ENCODE measurements around the gene PAQR8. TPM values are rescaled to one million over a fixed set of nuclear protein-coding genes. Genes with fewer than 3 reads are reported as not detected.

PAQR8 gene
- total and polyA plus RNA-seq, 2 donors (not counting 1 experiment from before 2014, with no cell fraction given) = 2.3 to 8.5 TPM

- ChIA-PET POLR2A (no interaction called here), CTCF (interaction anchor here (1.0 to 1.9 kb wide), 2 partner anchors 152 to 228 kb away, joined by 6 to 7 read pairs; partner anchors contain the start of gene TRAM2)
- H3K27me3 ChIP-seq (replicated peaks in 1 of 4; ENCODE audit: control extremely low read depth in 1 of 4, control insufficient read depth in 3 of 4, insufficient read depth in 4 of 4, low read length in 3 of 4) = no peaks in the 10 kb centered on the region
- intact Hi-C loops (cut with micrococcal nuclease) = loop anchor here (5.0 kb wide), 1 partner anchor 117 kb away; no protein-coding TSS in a partner anchor
- H2AFZ ChIP-seq (ENCODE audit: insufficient read depth, low read depth, low read length, poor library complexity, severe bottlenecking) = no peak overlapping the region
- no peak overlapping the region for H3K4me2 ChIP-seq (replicated peaks; ENCODE audit: low read depth, low read length, poor library complexity, severe bottlenecking)
- DNase-seq = no peak
- no peak overlapping the region for H3K4me3 ChIP-seq (ENCODE audit: control extremely low read depth in 1 of 5, extremely low read depth in 1 of 5, insufficient read depth in 1 of 5, low read depth in 2 of 5, low read length in 4 of 5)
- no peaks in the 10 kb centered on the region for H3K27me3 Mint-ChIP-seq
- TF ChIP-seq CTCF (IDR thresholded peaks at IDR 0.05) (no peak), EZH2 (IDR thresholded peaks at IDR 0.05; ENCODE audit: borderline replicate concordance, insufficient read depth, low read depth, low read length, poor library complexity, severe bottlenecking) (no peak)
- ATAC-seq (ENCODE audit: low read depth) = no peak
- H3K4me1 ChIP-seq (ENCODE audit: control insufficient read depth in 2 of 2, insufficient read depth in 2 of 2, low read length in 2 of 2) = peaks cover 11% of the 10 kb centered on the region in 2 donors
- no peak overlapping the region for H3K27ac Mint-ChIP-seq
- H3K4me3 Mint-ChIP-seq = no peak overlapping the region
- no peak overlapping the region for H3K27ac ChIP-seq (ENCODE audit: low read length in 2 of 2)
- no peaks in the 10 kb centered on the region for H3K9me3 ChIP-seq (ENCODE audit: control extremely low read depth in 1 of 3, control insufficient read depth in 2 of 3, insufficient read depth in 1 of 3, low read length in 2 of 3)
- WGBS (ENCODE audit: insufficient coverage) = no CpG with 5 or more reads among the region's 2 CpGs
- H3K79me2 ChIP-seq (ENCODE audit: control insufficient read depth, insufficient read depth, low read length) = peaks cover 7% of the 10 kb centered on the region
- no peaks in the 10 kb centered on the region for H3K9me3 Mint-ChIP-seq (ENCODE audit: insufficient read depth)
- H3K36me3 ChIP-seq (replicated peaks in 1 of 2; ENCODE audit: control extremely low read depth in 1 of 2, control insufficient read depth in 1 of 2, extremely low read depth in 1 of 2, insufficient read depth in 2 of 2, low read length in 1 of 2) = no peaks in the 10 kb centered on the region
- no peaks in the 10 kb centered on the region for H4K20me1 ChIP-seq (ENCODE audit: control insufficient read depth, insufficient read depth, low read length, poor library complexity, severe bottlenecking)
- H3K4me1 Mint-ChIP-seq = peaks cover 2% of the 10 kb centered on the region
- H3K9ac ChIP-seq (ENCODE audit: low read length) = no peak overlapping the region
Measured at GRCh38 chr6:52424513-52424912, 62.6 kb downstream of the PAQR8 start.

- intact Hi-C loops (cut with micrococcal nuclease) = no loop called here
- ATAC-seq (ENCODE audit: low read depth) = no peak
Measured at GRCh38 chr6:52426667-52427066, 64.7 kb downstream of the PAQR8 start.

More at GRCh38 chr6:52426667-52427066, 64.7 kb downstream of the PAQR8 start:
- Histone ChIP-seq H3K4me2 (replicated peaks; ENCODE audit: low read depth, low read length, poor library complexity, severe bottlenecking) (no peak overlapping the region), H3K4me3 (ENCODE audit: control extremely low read depth in 1 of 5, extremely low read depth in 1 of 5, insufficient read depth in 1 of 5, low read depth in 2 of 5, low read length in 4 of 5) (no peak overlapping the region), H3K36me3 (replicated peaks in 1 of 2; ENCODE audit: control extremely low read depth in 1 of 2, control insufficient read depth in 1 of 2, extremely low read depth in 1 of 2, insufficient read depth in 2 of 2, low read length in 1 of 2) (no peaks in the 10 kb centered on the region), H3K79me2 (ENCODE audit: control insufficient read depth, insufficient read depth, low read length) (no peaks in the 10 kb centered on the region), H3K27me3 (replicated peaks in 1 of 4; ENCODE audit: control extremely low read depth in 1 of 4, control insufficient read depth in 3 of 4, insufficient read depth in 4 of 4, low read length in 3 of 4) (no peaks in the 10 kb centered on the region), H2AFZ (ENCODE audit: insufficient read depth, low read depth, low read length, poor library complexity, severe bottlenecking) (no peak overlapping the region), H3K9me3 (ENCODE audit: control extremely low read depth in 1 of 3, control insufficient read depth in 2 of 3, insufficient read depth in 1 of 3, low read length in 2 of 3) (no peaks in the 10 kb centered on the region), H3K9ac (ENCODE audit: low read length) (no peak overlapping the region), H3K4me1 (ENCODE audit: control insufficient read depth in 2 of 2, insufficient read depth in 2 of 2, low read length in 2 of 2) (no peaks in the 10 kb centered on the region), H4K20me1 (ENCODE audit: control insufficient read depth, insufficient read depth, low read length, poor library complexity, severe bottlenecking) (no peaks in the 10 kb centered on the region), H3K27ac (ENCODE audit: low read length in 2 of 2) (no peak overlapping the region)
- Mint-ChIP-seq H3K9me3 (ENCODE audit: insufficient read depth) (no peaks in the 10 kb centered on the region), H3K27ac (no peak overlapping the region), H3K4me1 (no peaks in the 10 kb centered on the region), H3K27me3 (no peaks in the 10 kb centered on the region), H3K4me3 (no peak overlapping the region)
- POLR2A ChIA-PET = no interaction called here
- TF ChIP-seq EZH2 (IDR thresholded peaks at IDR 0.05; ENCODE audit: borderline replicate concordance, insufficient read depth, low read depth, low read length, poor library complexity, severe bottlenecking) = no peak
- TF ChIP-seq CTCF (IDR thresholded peaks at IDR 0.05) = no peak
- DNase-seq = no peak
- CTCF ChIA-PET = no interaction called here
